ENCODE data around the gene PLA1A.
"Not testable (repeated sequence)": the region's sequence is repeated elsewhere in the genome, so short reads cannot be mapped to it uniquely, and the experiment has no call there.

The PLA1A gene

DNA sequence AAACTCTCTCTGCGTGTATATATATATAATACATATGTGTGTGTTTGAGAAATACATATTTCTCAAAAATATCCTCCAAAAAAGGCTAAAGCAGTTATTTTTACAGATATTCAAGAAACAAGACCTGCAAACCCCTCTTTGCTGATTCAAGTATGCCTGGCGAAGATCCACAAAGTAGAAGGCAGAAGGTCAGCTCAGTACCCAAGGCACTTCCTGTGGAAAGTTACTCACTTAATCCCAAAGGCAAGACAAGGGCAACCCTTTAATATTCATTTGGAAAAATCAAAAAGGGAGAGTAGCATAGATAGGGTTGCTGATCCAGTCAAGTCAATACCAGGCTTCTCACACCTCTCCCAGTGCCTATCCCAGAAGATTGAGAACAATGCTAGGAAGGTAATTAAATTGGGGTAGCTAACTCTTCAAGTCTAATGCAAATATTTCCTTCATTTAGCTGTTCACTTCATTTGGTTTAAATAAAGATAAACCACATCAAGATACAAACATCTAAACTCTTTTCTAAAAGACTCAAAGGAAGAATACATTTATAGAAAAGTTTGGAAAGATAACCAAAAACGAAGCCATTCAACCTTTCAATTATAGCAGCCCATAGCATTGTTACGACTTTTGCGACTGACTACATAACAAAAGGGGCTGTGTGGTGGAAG, 72.4 kb downstream of the PLA1A start:
- no peak for DNase-seq

DNA sequence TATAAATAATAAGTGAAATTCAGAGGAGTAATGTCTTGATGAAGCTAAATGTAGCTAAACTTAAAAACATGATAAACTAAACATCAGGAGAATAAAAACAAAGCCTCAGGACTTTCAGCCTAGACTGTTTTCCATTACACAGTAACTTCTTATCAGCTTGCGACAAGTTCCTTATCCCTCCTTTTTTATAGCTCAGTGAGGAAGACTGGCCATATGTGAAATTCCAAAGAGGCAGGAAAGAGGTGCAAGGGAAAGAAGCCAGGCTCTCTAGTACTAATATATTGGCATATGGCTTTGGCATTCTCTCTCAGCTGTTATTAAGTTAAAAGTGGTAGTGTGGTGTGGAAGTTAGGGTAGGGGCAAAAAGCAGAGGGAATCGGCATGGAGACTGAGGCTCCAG, 75.1 kb downstream of the PLA1A start:
- DNase-seq: no peak

DNA sequence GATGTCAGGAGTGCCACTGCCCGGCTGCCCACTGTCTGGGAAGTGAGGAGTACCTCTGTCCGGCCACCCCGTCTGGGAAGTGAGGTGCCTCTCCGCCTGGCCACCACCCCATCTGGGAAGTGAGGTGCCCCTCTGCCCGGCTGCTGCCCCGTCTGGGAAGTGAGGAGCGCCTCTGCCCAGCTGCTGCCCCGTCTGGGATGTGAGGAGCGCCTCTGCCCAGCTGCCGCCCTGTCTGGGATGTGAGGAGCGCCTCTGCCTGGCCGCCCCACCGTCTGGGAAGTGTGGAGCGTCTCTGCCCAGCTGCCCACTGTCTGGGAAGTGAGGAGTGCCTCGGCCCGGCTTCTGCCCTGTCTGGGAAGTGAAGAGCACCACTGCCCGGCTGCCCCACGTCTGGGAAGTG, 76.2 kb downstream of the PLA1A start:
- DNase-seq: no peak

DNA sequence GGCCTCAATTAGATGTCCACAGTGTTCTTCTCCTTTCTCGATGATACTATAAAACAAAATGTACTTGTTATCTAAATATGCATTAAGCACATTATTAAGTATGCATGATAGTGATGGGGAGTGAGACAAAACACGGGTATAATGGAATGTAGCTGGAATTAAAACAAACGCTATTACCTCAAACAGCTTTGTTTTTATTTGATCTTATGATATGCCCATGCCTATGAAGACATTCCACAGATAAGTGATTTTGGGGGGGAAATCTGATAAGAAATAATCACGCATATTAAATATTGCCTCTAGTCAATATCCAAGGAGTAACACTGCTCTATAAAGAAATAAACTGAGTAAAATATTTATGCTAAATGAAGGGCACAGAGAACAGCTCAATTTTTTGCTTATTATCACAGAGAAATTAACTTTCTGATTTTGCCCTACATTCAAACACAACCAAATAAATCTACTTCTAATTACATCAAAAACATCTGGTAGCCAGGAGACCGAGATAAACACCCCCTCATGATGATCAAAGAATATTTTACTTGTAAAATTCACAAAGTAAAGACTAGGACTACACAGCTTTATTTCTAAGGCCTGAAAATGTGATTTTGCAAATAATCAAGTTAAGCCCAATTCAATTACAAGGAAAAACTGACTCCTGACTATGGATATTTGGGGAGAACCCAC, 77.6 kb downstream of the PLA1A start:
- no peak for DNase-seq

DNA sequence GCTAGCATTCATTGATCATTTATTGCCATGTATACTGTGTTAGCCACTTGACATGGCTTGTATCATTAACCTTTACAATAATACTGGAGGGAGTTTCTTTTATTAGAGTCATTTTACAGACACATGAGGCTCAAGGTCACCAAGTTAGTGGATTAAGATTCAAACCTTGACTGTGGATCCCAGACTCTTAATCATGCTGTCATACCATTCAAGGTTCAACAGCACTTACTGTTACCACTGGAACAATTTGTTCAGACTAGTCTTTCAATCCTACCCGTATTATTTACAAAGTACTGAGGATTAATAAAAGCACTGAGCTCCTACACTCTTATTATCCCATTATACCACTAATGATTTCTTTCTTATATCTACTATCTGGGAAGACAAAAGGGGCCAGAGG, 78.3 kb downstream of the PLA1A start:
- no peak for DNase-seq

DNA sequence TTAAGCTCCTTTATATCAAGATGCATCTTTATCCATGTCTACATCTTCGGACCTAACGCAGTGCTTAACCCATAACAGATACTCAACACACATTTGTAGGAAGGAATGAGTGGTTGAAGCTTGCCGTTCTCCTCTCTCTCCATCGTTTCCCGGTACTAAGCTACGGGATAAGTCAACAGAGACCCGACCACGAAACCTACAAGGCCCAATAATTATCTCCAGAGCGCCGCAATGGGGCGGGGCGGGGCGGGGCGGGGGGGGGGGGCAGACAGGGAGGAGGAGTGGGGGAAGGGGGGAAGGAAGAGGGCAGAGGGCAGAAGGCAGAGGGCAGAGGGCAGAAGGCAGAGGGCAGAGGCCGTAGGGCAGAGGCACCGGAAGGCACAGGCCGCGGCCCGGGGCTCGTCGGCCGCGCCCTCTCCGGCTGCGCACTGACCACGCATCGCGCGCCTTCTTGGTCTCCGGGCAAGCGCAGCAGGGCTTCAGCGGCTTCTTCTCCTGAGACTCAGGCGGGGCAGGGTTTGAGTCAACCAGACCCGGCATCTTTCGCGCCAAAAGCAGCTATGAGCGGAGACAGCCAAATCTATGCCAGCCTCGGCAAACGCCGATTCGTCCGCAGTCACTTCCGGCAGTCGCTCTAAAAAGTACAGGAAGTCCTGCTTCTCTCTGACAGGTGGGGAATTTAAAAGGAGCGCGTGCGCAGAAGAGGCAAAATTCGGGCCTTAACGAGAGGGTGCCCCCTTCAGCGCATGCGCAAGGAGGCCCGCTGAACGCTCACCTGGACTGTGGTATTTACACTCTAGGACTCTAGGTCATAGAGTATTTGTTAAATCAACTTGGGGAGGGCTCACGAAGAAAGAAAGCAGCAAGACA, 79.3 kb downstream of the PLA1A start, which contains the start of gene COX17:
Gene COX17, minus strand, starts transcription at position 636 of the 870 bp plus-strand sequence. Its CDS starts 96 bp downstream, at position 540.
- peak; percentile 97 for DNase-seq

DNA sequence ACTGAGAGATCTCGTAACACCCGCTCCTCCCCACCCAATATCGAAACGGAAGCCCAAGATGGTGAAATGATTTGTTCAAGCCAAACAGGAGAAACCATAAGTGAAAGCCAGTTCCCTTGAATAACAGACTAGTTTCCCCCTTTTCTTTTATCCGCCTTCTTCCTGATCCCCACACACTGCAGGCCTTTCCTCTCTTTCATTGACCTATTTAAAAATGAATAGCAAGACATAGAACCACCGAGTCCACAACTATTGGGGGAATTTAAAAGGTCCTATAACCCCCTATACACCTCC, 79.9 kb downstream of the PLA1A start:
- no peak for DNase-seq

DNA sequence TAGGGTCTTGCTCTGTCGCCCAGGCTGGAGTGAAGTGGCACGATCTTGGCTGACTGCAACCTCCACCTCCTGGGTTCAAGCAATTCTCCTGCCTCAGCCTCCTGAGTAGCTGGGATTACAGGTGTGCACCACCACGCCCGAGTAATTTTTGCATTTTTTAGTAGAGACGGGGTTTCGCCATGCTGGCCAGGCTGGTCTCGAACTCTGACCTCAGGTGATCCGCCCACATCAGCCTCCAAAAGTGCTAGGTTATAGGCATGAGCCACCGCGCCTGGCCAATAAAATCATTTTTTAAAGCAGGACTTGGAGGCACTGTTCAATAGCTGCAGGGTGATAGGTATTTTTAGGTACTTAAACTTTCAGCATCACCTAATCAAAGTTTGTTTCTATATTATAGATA, 80.5 kb downstream of the PLA1A start:
- DNase-seq: not testable (repeated sequence)
